Tibial nerve (tissue), 4 donors: ENCODE data around the gene MRPL47.

ENCODE experiments used
- CTCF ChIP-seq, 5 experiments: fragments of 200-600 bp in 3 of 5; fragments of 450-650 bp in 2 of 5; sonication (generic) in 3 of 5; IDR thresholded peaks; one replicate each; pipeline ENCODE4 v1.5.1; 2016 to 2019; ENCODE audit warnings: antibody characterized with exemption in 5 of 5, mild to moderate bottlenecking in 3 of 5, moderate library complexity in 2 of 5
- EP300 ChIP-seq, 2 donors: sonication (generic); formaldehyde crosslinking; IDR thresholded peaks; one replicate each; pipeline ENCODE4 v1.6.1; 2017; ENCODE audit warnings: antibody characterized with exemption in 2 of 2, mild to moderate bottlenecking in 1 of 2

GRCh38 chr3:179589143-179589542 is 15.3 kb downstream of the MRPL47 start:
- TF ChIP-seq CTCF (IDR thresholded peaks at IDR 0.05) (no peak), EP300 (IDR thresholded peaks at IDR 0.05) (no peak)
